HG03565 (cell line): Measurements from ENCODE around the gene RAB11FIP4.

ENCODE experiments used
- ATAC-seq: cut with Tn5 transposase; IDR thresholded peaks from one replicate; pipeline ENCODE4 v1.9.1; 2021; ENCODE audit warnings: mild to moderate bottlenecking, moderate library complexity; ENCODE audit not compliant: unreplicated experiment

RAB11FIP4 gene

GRCh38 chr17:31456814-31457213 lies 65.3 kb downstream of the RAB11FIP4 start:
- ATAC-seq = no peak

- no peak for ATAC-seq
These were observed 66.1 kb downstream of the RAB11FIP4 start for GRCh38 chr17:31457391-31458234.

GRCh38 chr17:31458829-31459228 lies 67.4 kb downstream of the RAB11FIP4 start:
- no peak for ATAC-seq

GRCh38 chr17:31459716-31460115 lies 68.2 kb downstream of the RAB11FIP4 start:
- ATAC-seq = no peak

GRCh38 chr17:31460226-31460721 lies 68.8 kb downstream of the RAB11FIP4 start:
- ATAC-seq = no peak

GRCh38 chr17:31461227-31461810 lies 69.8 kb downstream of the RAB11FIP4 start:
- ATAC-seq = no peak

GRCh38 chr17:31462261-31462660 lies 70.8 kb downstream of the RAB11FIP4 start:
- no peak for ATAC-seq

GRCh38 chr17:31466096-31466760 lies 74.8 kb downstream of the RAB11FIP4 start:
- ATAC-seq = no peak

- no peak for ATAC-seq
These were observed 76.2 kb downstream of the RAB11FIP4 start for GRCh38 chr17:31467502-31468256.

- ATAC-seq = no peak
These were observed 78.5 kb downstream of the RAB11FIP4 start for GRCh38 chr17:31469959-31470358.

- no peak for ATAC-seq
These were observed 79.1 kb downstream of the RAB11FIP4 start for GRCh38 chr17:31470592-31470991.

GRCh38 chr17:31472137-31472536 lies 80.7 kb downstream of the RAB11FIP4 start:
- no peak for ATAC-seq

- no peak for ATAC-seq
These were observed 84.1 kb downstream of the RAB11FIP4 start for GRCh38 chr17:31475378-31476162.

GRCh38 chr17:31476525-31477416 lies 85.3 kb downstream of the RAB11FIP4 start:
- ATAC-seq = no peak

- no peak for ATAC-seq
These were observed 86.1 kb downstream of the RAB11FIP4 start for GRCh38 chr17:31477417-31478055.

GRCh38 chr17:31479062-31479408 lies 87.6 kb downstream of the RAB11FIP4 start:
- ATAC-seq = no peak

- no peak for ATAC-seq
These were observed 88.0 kb downstream of the RAB11FIP4 start for GRCh38 chr17:31479524-31479923.

- no peak for ATAC-seq
These were observed 88.6 kb downstream of the RAB11FIP4 start for GRCh38 chr17:31480067-31480466.
